Hepatocyte (in vitro differentiated cells): Measurements from ENCODE around the gene C8G. TPM values are rescaled to one million over a fixed set of nuclear protein-coding genes. Genes with fewer than 3 reads are reported as not detected.

ENCODE experiments used
- DNase-seq: peaks from one replicate; pipeline ENCODE4 v3.0.0-alpha.2; 2016; ENCODE audit warnings: low spot score
- H2AFZ ChIP-seq: fragments of 200-600 bp; sonication (generic); 2 replicates; pipeline ENCODE4 v1.6.0; 2016; ENCODE audit warnings: antibody characterized with exemption, mild to moderate bottlenecking
- H3K27ac ChIP-seq: fragments of 200-600 bp; sonication (generic); 2 replicates; pipeline ENCODE4 v1.5.1; 2016; ENCODE audit warnings: mild to moderate bottlenecking
- H3K27me3 ChIP-seq: fragments of 200-600 bp; sonication (generic); 2 replicates; pipeline ENCODE4 v1.6.1; 2016
- H3K36me3 ChIP-seq: fragments of 200-600 bp; sonication (generic); replicated peaks from 2 replicates; pipeline ENCODE4 v1.5.1; 2016; ENCODE audit warnings: low read depth; ENCODE audit not compliant: insufficient read depth
- H3K4me1 ChIP-seq: fragments of 200-600 bp; sonication (generic); 2 replicates; pipeline ENCODE4 v1.5.1; 2016; ENCODE audit warnings: mild to moderate bottlenecking, moderate library complexity; ENCODE audit not compliant: insufficient read depth
- H3K4me2 ChIP-seq: fragments of 200-600 bp; sonication (generic); 2 replicates; pipeline ENCODE4 v1.6.0; 2016
- H3K4me3 ChIP-seq: fragments of 200-600 bp; sonication (generic); 2 replicates; pipeline ENCODE4 v1.5.1; 2016; ENCODE audit warnings: mild to moderate bottlenecking
- H3K79me2 ChIP-seq: fragments of 200-600 bp; sonication (generic); 2 replicates; pipeline ENCODE4 v1.6.0; 2017; ENCODE audit warnings: mild to moderate bottlenecking
- H3K9me2 ChIP-seq: fragments of 200-600 bp; sonication (generic); replicated peaks from 2 replicates; pipeline ENCODE4 v1.6.0; 2017; ENCODE audit warnings: mild to moderate bottlenecking; ENCODE audit not compliant: insufficient read depth
- H3K9me3 ChIP-seq: fragments of 200-600 bp; sonication (generic); 2 replicates; pipeline ENCODE4 v1.5.1; 2016; ENCODE audit warnings: low read depth, mild to moderate bottlenecking
- H4K20me1 ChIP-seq: fragments of 200-600 bp; sonication (generic); 2 replicates; pipeline ENCODE4 v1.6.0; 2016; ENCODE audit warnings: mild to moderate bottlenecking; ENCODE audit not compliant: insufficient read depth, poor library complexity, severe bottlenecking
- CTCF ChIP-seq: fragments of 200-600 bp; sonication (generic); IDR thresholded peaks from 2 replicates; pipeline ENCODE4 v1.5.1; 2016; ENCODE audit warnings: antibody characterized with exemption, mild to moderate bottlenecking; ENCODE audit not compliant: poor library complexity
- EZH2 ChIP-seq: fragments of 200-600 bp; sonication (generic); IDR thresholded peaks from 2 replicates; pipeline ENCODE4 v1.6.1; 2016; ENCODE audit warnings: antibody characterized with exemption, mild to moderate bottlenecking, borderline replicate concordance
- EZH2phosphoT487 ChIP-seq: fragments of 200-600 bp; sonication (generic); IDR thresholded peaks from one replicate; pipeline ENCODE4 v1.6.1; 2018; ENCODE audit warnings: antibody characterized with exemption, mild to moderate bottlenecking, low read depth, moderate library complexity; ENCODE audit not compliant: unreplicated experiment, severe bottlenecking
- WGBS: methylation state at CpG from one replicate; pipeline ENCODE4 v1.1.6; 2016; ENCODE audit warnings: low lambda C conversion rate; ENCODE audit errors: missing lambda C conversion rate; 5-methylcytosine and 5-hydroxymethylcytosine counted together
- polyA plus RNA-seq: library from polyadenylated mRNA; unstranded; fragments of >200 nt; fragmentation: Nextera tagmentation; extraction: Ambion mirVana; gene quantifications from 2 replicates; pipeline ENCODE4 v1.2.1, GENCODE V29; 2016
- total RNA-seq: library from RNA; depleted of rRNA; stranded (reverse); fragments of >200 nt; gene quantifications from 2 replicates; pipeline ENCODE4 v1.2.3, GENCODE V29; 2014

C8G gene
- total and polyA plus RNA-seq, 2 experiments from 2014 or later = 5.7 to 15.4 TPM

- 95% methylated on average over 9 of the region's 9 CpGs for WGBS
- Histone ChIP-seq H3K9me3 (no peaks in the 10 kb centered on the region), H3K9me2 (no peaks in the 10 kb centered on the region), H3K27me3 (peaks cover 15% of the 10 kb centered on the region), H3K27ac (no peak overlapping the region), H3K4me2 (no peak overlapping the region), H3K4me3 (no peak overlapping the region), H2AFZ (no peak overlapping the region), H3K36me3 (no peaks in the 10 kb centered on the region), H4K20me1 (no peaks in the 10 kb centered on the region), H3K79me2 (no peaks in the 10 kb centered on the region), H3K4me1 (peaks cover 3% of the 10 kb centered on the region)
- TF ChIP-seq CTCF (no peak), EZH2phosphoT487 (no peak), EZH2 (no peak)
- DNase-seq = no peak
These were observed 38.1 kb downstream of the C8G start for GRCh38 chr9:136983167-136983566.

- Histone ChIP-seq H3K4me2 (no peak overlapping the region), H2AFZ (no peak overlapping the region), H3K27ac (no peak overlapping the region), H4K20me1 (no peaks in the 10 kb centered on the region), H3K4me3 (no peak overlapping the region), H3K36me3 (no peaks in the 10 kb centered on the region), H3K4me1 (peaks cover 3% of the 10 kb centered on the region), H3K9me2 (no peaks in the 10 kb centered on the region), H3K9me3 (no peaks in the 10 kb centered on the region), H3K79me2 (no peaks in the 10 kb centered on the region), H3K27me3 (peaks cover 15% of the 10 kb centered on the region)
- TF ChIP-seq EZH2 = no peak
- TF ChIP-seq CTCF = no peak
- TF ChIP-seq EZH2phosphoT487 = no peak
- WGBS = 75% methylated on average over 11 of the region's 11 CpGs
- DNase-seq = no peak
These were observed 38.7 kb downstream of the C8G start for GRCh38 chr9:136983656-136984314.

- DNase-seq = no peak
- Histone ChIP-seq H4K20me1 (no peaks in the 10 kb centered on the region), H3K4me1 (peaks cover 3% of the 10 kb centered on the region), H3K4me3 (no peak overlapping the region), H3K27ac (no peak overlapping the region), H3K36me3 (no peaks in the 10 kb centered on the region), H2AFZ (no peak overlapping the region), H3K27me3 (peaks cover 15% of the 10 kb centered on the region), H3K79me2 (no peaks in the 10 kb centered on the region), H3K9me3 (no peaks in the 10 kb centered on the region), H3K4me2 (no peak overlapping the region), H3K9me2 (no peaks in the 10 kb centered on the region)
- WGBS = 88% methylated on average over 5 of the region's 29 CpGs
- TF ChIP-seq CTCF = no peak
- TF ChIP-seq EZH2 = no peak
- TF ChIP-seq EZH2phosphoT487 = no peak
These were observed 39.5 kb downstream of the C8G start for GRCh38 chr9:136984464-136985026.
